SK-N-SH treated with all-trans-retinoic acid at 6 μM for 48 hours (cell line): Measurements from ENCODE around the gene ARHGAP4.

Experiments
- ATAC-seq: fragments of 200-7000 bp; cut with Tn5 transposase; 3 replicates; pipeline ENCODE4 v1.9.1; 2020; ENCODE audit warnings: mild to moderate bottlenecking, moderate library complexity
- BACH2 ChIP-seq: fragments of 250-450 bp; sonication (Bioruptor Pico); IDR thresholded peaks from 2 replicates; pipeline ENCODE4 v1.9.0; 2021; ENCODE audit warnings: mild to moderate bottlenecking, borderline replicate concordance
- CSDC2 ChIP-seq: fragments of 250-450 bp; sonication (Bioruptor Pico); IDR thresholded peaks from 2 replicates; pipeline ENCODE4 v1.5.0; 2020; ENCODE audit warnings: mild to moderate bottlenecking, moderate library complexity
- GLIS3 ChIP-seq: fragments of 250-450 bp; sonication (Bioruptor Pico); IDR thresholded peaks from 2 replicates; pipeline ENCODE4 v1.5.0; 2020; ENCODE audit warnings: mild to moderate bottlenecking, moderate library complexity
- ISL1 ChIP-seq: fragments of 250-450 bp; sonication (Bioruptor Pico); IDR thresholded peaks from 2 replicates; pipeline ENCODE4 v2.1.2; 2022; ENCODE audit warnings: mild to moderate bottlenecking, moderate library complexity
- OSR1 ChIP-seq: fragments of 250-450 bp; sonication (Bioruptor Pico); IDR thresholded peaks from 2 replicates; pipeline ENCODE4 v1.8.0; 2022; ENCODE audit warnings: moderate library complexity, mild to moderate bottlenecking, inconsistent platforms
- RARB ChIP-seq: fragments of 250-450 bp; sonication (Bioruptor Pico); IDR thresholded peaks from 2 replicates; pipeline ENCODE4 v1.8.0; 2021; ENCODE audit warnings: mild to moderate bottlenecking, moderate library complexity
- SNAI2 ChIP-seq: fragments of 250-450 bp; sonication (Bioruptor Pico); IDR thresholded peaks from 2 replicates; pipeline ENCODE4 v1.5.0; 2020; ENCODE audit warnings: mild to moderate bottlenecking, moderate library complexity
- TCF4 ChIP-seq: fragments of 250-450 bp; sonication (Bioruptor Pico); IDR thresholded peaks from 2 replicates; pipeline ENCODE4 v1.8.0; 2021; ENCODE audit warnings: mild to moderate bottlenecking, moderate library complexity, borderline replicate concordance
- ZC3H10 ChIP-seq: fragments of 250-450 bp; sonication (Bioruptor Pico); IDR thresholded peaks from 2 replicates; pipeline ENCODE4 v1.5.1; 2021; ENCODE audit warnings: mild to moderate bottlenecking, moderate library complexity
- ZFP3 ChIP-seq: fragments of 250-450 bp; sonication (Bioruptor Pico); IDR thresholded peaks from 2 replicates; pipeline ENCODE4 v1.5.0; 2020; ENCODE audit warnings: mild to moderate bottlenecking, moderate library complexity
- ZNF565 ChIP-seq: fragments of 450-650 bp; formaldehyde crosslinking; conservative IDR thresholded peaks from 2 replicates; pipeline ENCODE4 v1.5.0; 2020; ENCODE audit warnings: low read depth, mild to moderate bottlenecking, moderate library complexity
- ZNF70 ChIP-seq: fragments of 450-650 bp; formaldehyde crosslinking; IDR thresholded peaks from 2 replicates; pipeline ENCODE4 v1.5.0; 2020; ENCODE audit warnings: mild to moderate bottlenecking, moderate library complexity
- ZNF8 ChIP-seq: fragments of 450-650 bp; formaldehyde crosslinking; IDR thresholded peaks from 2 replicates; pipeline ENCODE4 v1.5.0; 2020; ENCODE audit warnings: mild to moderate bottlenecking, moderate library complexity
- TF ChIP-seq, protein P1 (sequence below): fragments of 250-450 bp; sonication (Bioruptor Pico); IDR thresholded peaks from 2 replicates; pipeline ENCODE4 v1.8.0; 2020; ENCODE audit warnings: mild to moderate bottlenecking, moderate library complexity, borderline replicate concordance
- TF ChIP-seq, protein P2 (sequence below): fragments of 250-450 bp; sonication (Bioruptor Pico); IDR thresholded peaks from 2 replicates; pipeline ENCODE4 v1.5.1; 2021; ENCODE audit warnings: mild to moderate bottlenecking, moderate library complexity
- TF ChIP-seq, protein P3 (sequence below): fragments of 250-450 bp; sonication (Bioruptor Pico); IDR thresholded peaks from 2 replicates; pipeline ENCODE4 v1.5.1; 2020; ENCODE audit warnings: low read depth, mild to moderate bottlenecking, moderate library complexity
- TF ChIP-seq, protein P4 (sequence below): fragments of 250-450 bp; sonication (Bioruptor Pico); IDR thresholded peaks from 2 replicates; pipeline ENCODE4 v1.8.0; 2021; ENCODE audit warnings: low read depth, mild to moderate bottlenecking, moderate library complexity, borderline replicate concordance
- TF ChIP-seq, protein P5 (sequence below): fragments of 250-450 bp; sonication (Bioruptor Pico); IDR thresholded peaks from 2 replicates; pipeline ENCODE4 v1.5.0; 2020; ENCODE audit warnings: mild to moderate bottlenecking, moderate library complexity

Gene ARHGAP4

DNA sequence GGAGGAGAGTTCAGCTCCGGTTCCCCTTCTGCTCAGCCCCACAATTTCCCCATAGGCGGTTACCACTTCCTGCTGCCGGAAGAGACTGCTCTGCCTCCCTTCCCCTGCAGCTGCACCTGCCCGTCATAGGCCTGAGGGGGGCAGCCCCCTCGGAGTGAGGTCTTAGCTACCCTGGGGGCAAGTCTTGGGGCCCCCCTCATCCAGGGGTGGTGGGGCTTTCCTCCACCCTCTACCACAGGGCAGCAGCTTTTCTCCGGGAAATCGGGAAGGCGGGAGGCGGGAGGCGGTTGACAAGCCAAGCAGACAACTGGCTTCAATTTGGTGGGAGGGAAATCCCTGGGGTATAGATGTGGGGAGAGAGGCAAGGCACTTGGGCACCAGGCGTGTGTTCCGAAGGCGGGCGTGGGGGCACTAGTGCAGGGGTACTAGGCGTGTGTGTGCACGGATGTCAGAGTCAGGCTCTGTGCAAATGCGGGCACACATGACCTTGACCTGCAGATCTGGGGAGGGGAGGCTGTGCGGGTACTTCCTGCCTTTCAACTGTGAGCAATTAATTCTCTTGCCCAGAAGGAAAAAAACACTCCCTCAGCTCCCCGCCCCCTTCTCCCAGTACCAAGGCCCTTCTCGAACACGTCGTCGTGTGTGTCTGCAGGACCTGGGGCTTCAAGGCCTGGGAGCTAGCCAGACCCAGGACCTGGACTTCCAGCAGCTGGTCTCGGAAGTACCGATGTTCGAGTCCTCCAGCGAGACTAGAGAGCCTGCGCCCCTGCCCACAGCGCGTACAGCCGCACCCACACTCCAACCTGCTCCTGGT, 1.0 kb upstream of the ARHGAP4 start:
- TF ChIP-seq ZC3H10 (CRISPR knock-in tag) (no peak), SNAI2 (no peak), BACH2 (CRISPR knock-in tag) (no peak), GLIS3 (CRISPR knock-in tag) (no peak), ZNF70 (CRISPR knock-in tag) (no peak), ZNF565 (no peak)
- ATAC-seq, result peak; percentile 6; the same call in 2 of the 3 replicates

DNA sequence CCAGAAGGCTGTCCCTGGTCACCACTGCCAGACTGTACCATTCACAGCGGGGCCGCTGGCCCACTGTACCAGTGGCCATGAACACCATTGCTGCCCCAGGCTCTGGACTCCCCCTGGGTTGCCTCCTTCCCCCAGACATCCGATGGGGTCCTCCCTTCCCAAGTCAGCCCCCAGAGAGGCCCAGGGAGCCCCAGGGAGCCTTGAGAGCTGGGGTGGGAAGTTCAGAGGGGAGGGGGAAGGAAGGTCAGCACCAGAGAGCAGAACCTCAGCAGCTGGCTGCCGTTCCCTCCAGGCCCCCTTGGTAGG, 441 bp upstream of the ARHGAP4 start:
- no peak for TF ChIP-seq ZNF565
- no peak for ATAC-seq

DNA sequence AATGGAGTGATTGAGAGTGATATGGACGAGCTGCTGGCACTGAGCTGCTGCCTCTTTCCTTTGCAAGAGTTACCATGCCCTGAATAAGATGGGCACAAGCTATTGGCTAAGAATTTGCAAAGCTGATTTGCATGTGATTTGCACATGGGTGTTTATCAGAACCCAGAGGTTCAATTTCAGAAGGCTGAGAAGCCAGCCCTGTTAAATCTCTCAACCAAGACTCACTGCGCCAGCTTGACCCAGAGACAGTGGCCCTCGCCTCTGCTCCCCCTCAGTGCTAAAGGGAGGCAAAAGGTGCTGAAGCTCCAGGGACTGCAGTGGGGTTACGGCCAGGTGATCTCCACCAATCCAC, 701 bp downstream of the ARHGAP4 start:
- TF ChIP-seq ISL1 (CRISPR knock-in tag) (no peak), GLIS3 (CRISPR knock-in tag) (no peak), CSDC2 (CRISPR knock-in tag) (no peak)
- TF ChIP-seq, protein P1, sequence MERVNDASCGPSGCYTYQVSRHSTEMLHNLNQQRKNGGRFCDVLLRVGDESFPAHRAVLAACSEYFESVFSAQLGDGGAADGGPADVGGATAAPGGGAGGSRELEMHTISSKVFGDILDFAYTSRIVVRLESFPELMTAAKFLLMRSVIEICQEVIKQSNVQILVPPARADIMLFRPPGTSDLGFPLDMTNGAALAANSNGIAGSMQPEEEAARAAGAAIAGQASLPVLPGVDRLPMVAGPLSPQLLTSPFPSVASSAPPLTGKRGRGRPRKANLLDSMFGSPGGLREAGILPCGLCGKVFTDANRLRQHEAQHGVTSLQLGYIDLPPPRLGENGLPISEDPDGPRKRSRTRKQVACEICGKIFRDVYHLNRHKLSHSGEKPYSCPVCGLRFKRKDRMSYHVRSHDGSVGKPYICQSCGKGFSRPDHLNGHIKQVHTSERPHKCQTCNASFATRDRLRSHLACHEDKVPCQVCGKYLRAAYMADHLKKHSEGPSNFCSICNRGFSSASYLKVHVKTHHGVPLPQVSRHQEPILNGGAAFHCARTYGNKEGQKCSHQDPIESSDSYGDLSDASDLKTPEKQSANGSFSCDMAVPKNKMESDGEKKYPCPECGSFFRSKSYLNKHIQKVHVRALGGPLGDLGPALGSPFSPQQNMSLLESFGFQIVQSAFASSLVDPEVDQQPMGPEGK (CRISPR knock-in tag), result no peak
- no peak for ATAC-seq

DNA sequence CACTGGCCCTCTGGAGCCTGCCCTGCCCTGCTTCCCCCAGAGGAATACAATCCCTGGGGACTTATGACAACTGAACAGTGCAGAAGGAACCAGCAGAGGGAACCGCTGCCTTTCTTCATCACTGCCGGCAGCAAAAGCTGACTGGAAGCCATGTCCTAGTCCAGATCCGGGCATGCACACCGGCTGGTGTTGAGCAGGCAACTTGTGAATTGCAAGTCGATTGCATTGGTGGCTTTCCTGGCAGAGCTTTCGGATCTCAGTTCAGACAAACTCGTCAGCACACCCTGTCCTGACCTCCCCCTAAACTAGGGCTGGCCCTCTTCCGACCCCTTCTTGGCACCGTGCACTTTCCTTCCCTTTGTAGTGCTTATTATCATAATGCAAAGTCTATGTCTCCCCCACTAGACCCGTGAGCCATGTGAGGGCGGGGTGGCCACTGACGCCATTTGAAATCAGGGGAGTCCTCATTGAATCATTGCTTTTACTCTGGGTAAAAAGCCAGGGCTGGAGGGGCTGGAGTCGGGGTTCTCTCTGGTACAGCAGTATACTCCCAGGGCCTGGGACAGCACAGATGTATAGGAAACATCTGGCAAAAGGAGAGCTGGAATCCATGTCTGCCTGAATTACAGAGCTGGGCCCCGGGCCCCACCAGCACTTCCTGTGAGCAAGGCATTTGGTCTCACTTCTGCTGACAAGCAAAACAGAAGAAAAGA, 1.8 kb downstream of the ARHGAP4 start:
- no peak for TF ChIP-seq GLIS3 (CRISPR knock-in tag)
- TF ChIP-seq OSR1 (CRISPR knock-in tag), result no peak
- TF ChIP-seq, protein P2, sequence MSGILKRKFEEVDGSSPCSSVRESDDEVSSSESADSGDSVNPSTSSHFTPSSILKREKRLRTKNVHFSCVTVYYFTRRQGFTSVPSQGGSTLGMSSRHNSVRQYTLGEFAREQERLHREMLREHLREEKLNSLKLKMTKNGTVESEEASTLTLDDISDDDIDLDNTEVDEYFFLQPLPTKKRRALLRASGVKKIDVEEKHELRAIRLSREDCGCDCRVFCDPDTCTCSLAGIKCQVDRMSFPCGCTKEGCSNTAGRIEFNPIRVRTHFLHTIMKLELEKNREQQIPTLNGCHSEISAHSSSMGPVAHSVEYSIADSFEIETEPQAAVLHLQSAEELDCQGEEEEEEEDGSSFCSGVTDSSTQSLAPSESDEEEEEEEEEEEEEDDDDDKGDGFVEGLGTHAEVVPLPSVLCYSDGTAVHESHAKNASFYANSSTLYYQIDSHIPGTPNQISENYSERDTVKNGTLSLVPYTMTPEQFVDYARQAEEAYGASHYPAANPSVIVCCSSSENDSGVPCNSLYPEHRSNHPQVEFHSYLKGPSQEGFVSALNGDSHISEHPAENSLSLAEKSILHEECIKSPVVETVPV, result no peak
- TF ChIP-seq, protein P3, sequence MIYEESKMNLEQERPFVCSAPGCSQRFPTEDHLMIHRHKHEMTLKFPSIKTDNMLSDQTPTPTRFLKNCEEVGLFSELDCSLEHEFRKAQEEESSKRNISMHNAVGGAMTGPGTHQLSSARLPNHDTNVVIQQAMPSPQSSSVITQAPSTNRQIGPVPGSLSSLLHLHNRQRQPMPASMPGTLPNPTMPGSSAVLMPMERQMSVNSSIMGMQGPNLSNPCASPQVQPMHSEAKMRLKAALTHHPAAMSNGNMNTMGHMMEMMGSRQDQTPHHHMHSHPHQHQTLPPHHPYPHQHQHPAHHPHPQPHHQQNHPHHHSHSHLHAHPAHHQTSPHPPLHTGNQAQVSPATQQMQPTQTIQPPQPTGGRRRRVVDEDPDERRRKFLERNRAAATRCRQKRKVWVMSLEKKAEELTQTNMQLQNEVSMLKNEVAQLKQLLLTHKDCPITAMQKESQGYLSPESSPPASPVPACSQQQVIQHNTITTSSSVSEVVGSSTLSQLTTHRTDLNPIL (CRISPR knock-in tag), result no peak
- TF ChIP-seq, protein P4, sequence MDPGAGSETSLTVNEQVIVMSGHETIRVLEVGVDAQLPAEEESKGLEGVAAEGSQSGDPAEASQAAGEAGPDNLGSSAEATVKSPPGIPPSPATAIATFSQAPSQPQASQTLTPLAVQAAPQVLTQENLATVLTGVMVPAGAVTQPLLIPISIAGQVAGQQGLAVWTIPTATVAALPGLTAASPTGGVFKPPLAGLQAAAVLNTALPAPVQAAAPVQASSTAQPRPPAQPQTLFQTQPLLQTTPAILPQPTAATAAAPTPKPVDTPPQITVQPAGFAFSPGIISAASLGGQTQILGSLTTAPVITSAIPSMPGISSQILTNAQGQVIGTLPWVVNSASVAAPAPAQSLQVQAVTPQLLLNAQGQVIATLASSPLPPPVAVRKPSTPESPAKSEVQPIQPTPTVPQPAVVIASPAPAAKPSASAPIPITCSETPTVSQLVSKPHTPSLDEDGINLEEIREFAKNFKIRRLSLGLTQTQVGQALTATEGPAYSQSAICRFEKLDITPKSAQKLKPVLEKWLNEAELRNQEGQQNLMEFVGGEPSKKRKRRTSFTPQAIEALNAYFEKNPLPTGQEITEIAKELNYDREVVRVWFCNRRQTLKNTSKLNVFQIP, result no peak

DNA sequence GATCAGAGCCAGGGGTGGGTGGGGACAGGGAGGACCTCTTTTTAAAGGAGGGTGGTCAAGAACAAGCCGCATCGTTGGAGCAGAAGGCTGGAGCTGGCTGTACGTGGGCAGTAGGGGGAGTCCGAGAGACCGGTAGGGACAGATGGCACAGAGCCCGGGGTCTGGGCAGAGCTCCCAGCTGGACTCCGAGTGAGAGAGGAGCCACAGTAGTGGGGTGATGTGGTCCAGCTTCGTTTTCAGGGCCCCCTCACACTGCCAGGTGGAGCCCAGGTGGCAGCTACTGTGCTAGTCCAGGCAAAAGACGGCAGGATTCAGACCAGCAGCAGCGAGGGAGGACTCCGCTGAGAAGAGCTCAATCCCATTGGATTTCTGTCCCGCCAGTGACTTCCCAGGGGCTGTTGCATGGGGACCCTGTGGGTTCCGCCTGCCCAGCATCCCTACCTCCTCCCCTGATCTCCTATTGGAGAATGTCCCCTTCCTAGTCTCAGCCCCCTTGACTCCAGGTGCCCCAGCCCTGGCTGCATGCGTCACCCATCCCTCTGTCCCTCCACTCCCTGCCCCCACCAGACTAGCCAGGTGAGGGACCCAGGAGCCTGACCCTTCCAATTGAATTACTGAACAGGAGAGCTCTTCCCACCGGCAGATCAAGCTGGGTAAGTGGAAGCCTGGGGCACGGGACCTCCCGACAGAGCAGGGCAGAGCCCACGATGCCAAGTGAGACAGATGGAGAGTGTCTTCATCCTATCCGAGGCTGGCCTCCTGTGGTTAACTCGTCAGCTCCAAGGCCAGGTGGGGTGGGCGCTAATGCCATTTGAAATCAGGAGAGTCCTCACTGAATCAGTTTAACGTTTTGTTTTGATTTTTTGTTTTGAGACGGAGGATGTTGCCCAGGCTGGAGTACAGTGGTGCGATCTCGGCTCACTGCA, 2.9 kb downstream of the ARHGAP4 start:
- ATAC-seq, result peak; percentile 72
- TF ChIP-seq CSDC2 (CRISPR knock-in tag) (no peak), BACH2 (CRISPR knock-in tag) (no peak), RARB (CRISPR knock-in tag) (no peak), ZNF8 (no peak), TCF4 (no peak), ZNF565 (no peak), ZFP3 (CRISPR knock-in tag) (no peak)
- TF ChIP-seq, protein P5, sequence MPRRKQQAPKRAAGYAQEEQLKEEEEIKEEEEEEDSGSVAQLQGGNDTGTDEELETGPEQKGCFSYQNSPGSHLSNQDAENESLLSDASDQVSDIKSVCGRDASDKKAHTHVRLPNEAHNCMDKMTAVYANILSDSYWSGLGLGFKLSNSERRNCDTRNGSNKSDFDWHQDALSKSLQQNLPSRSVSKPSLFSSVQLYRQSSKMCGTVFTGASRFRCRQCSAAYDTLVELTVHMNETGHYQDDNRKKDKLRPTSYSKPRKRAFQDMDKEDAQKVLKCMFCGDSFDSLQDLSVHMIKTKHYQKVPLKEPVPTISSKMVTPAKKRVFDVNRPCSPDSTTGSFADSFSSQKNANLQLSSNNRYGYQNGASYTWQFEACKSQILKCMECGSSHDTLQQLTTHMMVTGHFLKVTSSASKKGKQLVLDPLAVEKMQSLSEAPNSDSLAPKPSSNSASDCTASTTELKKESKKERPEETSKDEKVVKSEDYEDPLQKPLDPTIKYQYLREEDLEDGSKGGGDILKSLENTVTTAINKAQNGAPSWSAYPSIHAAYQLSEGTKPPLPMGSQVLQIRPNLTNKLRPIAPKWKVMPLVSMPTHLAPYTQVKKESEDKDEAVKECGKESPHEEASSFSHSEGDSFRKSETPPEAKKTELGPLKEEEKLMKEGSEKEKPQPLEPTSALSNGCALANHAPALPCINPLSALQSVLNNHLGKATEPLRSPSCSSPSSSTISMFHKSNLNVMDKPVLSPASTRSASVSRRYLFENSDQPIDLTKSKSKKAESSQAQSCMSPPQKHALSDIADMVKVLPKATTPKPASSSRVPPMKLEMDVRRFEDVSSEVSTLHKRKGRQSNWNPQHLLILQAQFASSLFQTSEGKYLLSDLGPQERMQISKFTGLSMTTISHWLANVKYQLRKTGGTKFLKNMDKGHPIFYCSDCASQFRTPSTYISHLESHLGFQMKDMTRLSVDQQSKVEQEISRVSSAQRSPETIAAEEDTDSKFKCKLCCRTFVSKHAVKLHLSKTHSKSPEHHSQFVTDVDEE, result no peak
- TF ChIP-seq, all 23 proteins: peak for 0

More for the DNA sequence above, 1.8 kb downstream of the ARHGAP4 start:
- no peak for ATAC-seq
